ENCODE results near the gene ANTXR1.

GRCh38 chr2:69180227-69180626, 167.2 kb downstream of the ANTXR1 start:
- TF ChIP-seq CTCF (conservative IDR thresholded peaks at IDR 0.05; ENCODE audit: low read depth, low read length) (no peak), EZH2 (IDR thresholded peaks at IDR 0.05; ENCODE audit: borderline replicate concordance, low read depth, low read length, poor library complexity, severe bottlenecking) (no peak)

Data from A673 (cell line).